ENCODE data around the gene EIF3K.

EIF3K gene

DNA sequence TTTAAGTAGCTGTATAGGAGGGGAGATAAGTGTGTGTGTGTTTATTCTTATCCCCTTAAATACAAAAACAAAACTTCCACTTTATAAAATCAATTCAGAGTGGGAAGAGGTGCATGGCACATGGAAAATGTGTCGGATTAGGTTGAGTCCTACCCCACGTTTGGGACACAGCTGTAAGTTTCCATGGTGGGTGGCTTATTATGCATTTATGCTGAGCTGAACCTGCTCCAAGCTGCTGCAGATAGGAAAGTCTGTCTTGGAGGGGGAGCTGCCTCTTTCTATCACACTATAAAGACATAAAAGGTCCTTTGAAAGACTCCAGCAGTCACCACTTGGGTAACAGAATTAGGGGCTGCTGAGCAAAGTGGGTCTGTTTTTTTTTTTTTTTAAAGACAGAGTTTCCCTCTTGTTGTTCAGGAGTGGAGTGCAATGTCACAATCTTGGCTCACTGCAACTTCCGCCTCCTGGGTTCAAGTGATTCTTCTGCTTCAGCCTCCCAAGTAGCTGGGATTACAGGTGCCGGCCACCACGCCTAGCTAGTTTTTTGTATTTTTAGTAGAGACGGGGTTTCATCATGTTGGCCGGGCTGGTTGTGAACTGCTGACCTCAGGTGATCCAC is 43.7 kb downstream of the EIF3K start:
- Mint-ChIP-seq H3K27me3 (no peaks in the 10 kb centered on the region), H3K27ac (no peak overlapping the region), H3K4me3 (no peak overlapping the region), H3K9me3 (no peaks in the 10 kb centered on the region), H3K36me3 (peaks cover 6 to 27% of the 10 kb centered on the region in 2 donors), H3K4me1 (peaks cover 35 to 74% of the 10 kb centered on the region in 2 donors)
- no peak for DNase-seq
- no peak for ATAC-seq (replicated peaks)

- ATAC-seq (replicated peaks) (no peak), DNase-seq (no peak)
- no peak overlapping the region for H3K27ac Mint-ChIP-seq
- peaks cover 39 to 74% of the 10 kb centered on the region in 2 donors for H3K4me1 Mint-ChIP-seq
- no peaks in the 10 kb centered on the region for H3K27me3 Mint-ChIP-seq
- H3K4me3 Mint-ChIP-seq: no peak overlapping the region
- no peaks in the 10 kb centered on the region for H3K9me3 Mint-ChIP-seq
- H3K36me3 Mint-ChIP-seq: peaks cover 9 to 30% of the 10 kb centered on the region in 2 donors
Observed at GRCh38 chr19:38663156-38663651, 44.2 kb downstream of the EIF3K start.

DNA sequence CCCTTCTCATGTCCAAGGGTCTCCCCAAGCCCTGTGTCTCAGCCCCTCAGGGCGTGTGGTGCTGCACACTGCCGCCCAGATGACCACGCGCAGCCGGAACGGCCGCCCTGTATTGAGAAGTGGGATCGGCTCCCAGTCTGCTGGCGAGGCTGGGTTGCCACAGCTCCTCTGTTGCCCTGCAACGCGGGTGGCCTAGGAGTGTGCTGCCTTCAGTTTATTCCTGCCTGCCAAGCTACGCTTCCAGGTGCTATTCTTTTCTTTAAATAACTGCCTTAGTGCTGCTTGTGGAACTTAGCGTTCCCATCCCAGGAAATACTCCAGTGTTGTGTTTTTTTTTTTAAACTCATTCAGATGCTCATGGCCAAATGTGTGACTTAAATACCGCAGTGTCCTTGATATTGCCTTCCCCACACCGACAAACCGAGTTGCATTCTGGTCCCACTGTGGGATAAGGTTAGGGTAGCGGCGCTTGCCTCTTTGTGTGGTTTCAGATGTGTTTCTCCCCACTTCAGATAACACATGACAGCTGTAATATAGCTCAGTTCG is 45.0 kb downstream of the EIF3K start:
- no peaks in the 10 kb centered on the region for H3K9me3 Mint-ChIP-seq
- peaks cover 15 to 38% of the 10 kb centered on the region in 2 donors for H3K36me3 Mint-ChIP-seq
- peak in 1 of 2 donors; percentile 10 for ATAC-seq (replicated peaks)
- H3K4me1 Mint-ChIP-seq: peaks cover 42 to 79% of the 10 kb centered on the region in 2 donors
- no peak for DNase-seq
- peak overlapping the region; percentile 67 for H3K27ac Mint-ChIP-seq
- H3K27me3 Mint-ChIP-seq: no peaks in the 10 kb centered on the region
- peak overlapping the region in 1 of 2 donors; percentile 39 for H3K4me3 Mint-ChIP-seq

DNA sequence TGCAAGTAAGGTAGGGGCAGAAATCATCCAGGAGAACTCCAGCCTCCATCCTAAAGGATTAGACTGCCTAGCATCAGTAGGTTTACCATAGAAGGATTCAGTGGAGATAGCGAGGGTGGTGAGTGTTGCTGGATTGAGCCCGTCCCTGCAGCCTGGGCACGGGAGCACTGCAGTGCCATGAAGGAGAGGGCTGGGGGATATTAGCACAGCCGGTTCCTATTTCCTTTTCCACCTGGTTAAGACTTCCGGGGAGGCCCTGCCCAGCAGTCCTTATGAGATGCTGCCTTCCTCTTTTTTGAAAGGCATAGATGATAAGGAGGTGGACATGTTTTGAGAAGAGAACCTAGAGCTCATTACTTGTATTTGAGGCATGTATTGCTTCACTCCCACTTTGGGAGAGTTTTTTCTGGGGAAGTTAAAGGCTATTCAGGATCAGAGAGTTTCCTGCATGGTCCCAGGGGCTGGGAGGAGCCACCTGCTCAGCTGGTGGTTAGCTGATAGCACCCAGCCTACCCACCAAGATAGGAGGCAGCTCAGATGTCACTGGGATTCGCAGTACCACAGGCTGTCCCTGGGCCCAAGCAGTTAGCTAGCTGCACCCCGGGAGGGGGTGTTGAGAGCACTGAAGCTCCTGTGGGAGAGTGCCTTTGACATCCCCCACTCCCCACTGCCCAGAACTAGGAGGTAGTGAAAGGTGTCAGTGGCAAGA is 45.7 kb downstream of the EIF3K start:
- Mint-ChIP-seq H3K36me3 (peaks cover 19 to 44% of the 10 kb centered on the region in 2 donors), H3K27me3 (no peaks in the 10 kb centered on the region), H3K4me3 (peak overlapping the region; percentile 39 to 40), H3K27ac (peak overlapping the region; percentile 67), H3K4me1 (peaks cover 49 to 85% of the 10 kb centered on the region in 2 donors), H3K9me3 (no peaks in the 10 kb centered on the region)
- DNase-seq (no peak), ATAC-seq (replicated peaks) (peak; percentile 53 to 56)

- ATAC-seq (replicated peaks): no peak
- Mint-ChIP-seq H3K36me3 (peaks cover 22 to 51% of the 10 kb centered on the region in 2 donors), H3K4me3 (no peak overlapping the region), H3K27ac (peak overlapping the region; percentile 14), H3K4me1 (peaks cover 56 to 92% of the 10 kb centered on the region in 2 donors), H3K27me3 (no peaks in the 10 kb centered on the region), H3K9me3 (no peaks in the 10 kb centered on the region)
- DNase-seq: no peak
Observed at GRCh38 chr19:38665219-38665931, 46.4 kb downstream of the EIF3K start.

DNA sequence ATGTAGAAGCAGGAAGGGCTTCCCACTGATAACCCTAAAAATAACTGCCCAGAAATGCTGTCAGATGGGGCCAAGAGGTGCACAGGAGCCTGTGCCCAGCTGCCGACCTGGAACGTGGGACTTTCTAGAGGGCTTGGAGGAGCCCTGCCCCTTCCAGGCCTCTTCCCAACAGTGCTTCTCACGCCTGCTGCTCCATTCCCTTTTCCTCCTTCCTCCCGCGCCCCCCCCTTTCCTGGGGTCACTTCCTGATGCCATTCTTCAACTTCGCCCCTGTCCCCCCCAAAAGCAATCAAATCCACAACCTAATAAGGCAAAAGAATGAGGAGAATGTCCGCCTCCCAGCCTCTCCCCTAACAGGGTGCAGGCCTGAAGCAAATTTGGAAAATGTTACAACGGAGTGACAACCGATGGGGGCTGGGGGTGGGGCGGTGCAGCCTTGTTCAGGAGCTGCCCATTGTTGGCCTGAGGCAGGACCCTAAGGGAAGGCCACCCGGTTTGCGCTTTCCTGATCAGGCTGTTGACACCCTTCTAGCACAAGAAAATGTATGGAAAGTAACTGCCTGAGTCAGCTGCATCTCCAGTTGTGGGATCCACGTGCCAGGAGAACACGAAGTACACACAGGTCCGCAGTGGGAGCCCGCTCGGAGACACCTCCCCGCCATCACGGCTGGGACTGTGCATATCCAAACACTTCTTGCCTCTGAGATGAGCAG is 47.1 kb downstream of the EIF3K start:
- peak overlapping the region; percentile 66 for H3K27ac Mint-ChIP-seq
- DNase-seq: no peak
- no peaks in the 10 kb centered on the region for H3K9me3 Mint-ChIP-seq
- H3K4me3 Mint-ChIP-seq: no peak overlapping the region
- H3K27me3 Mint-ChIP-seq: no peaks in the 10 kb centered on the region
- peaks cover 22 to 44% of the 10 kb centered on the region in 2 donors for H3K36me3 Mint-ChIP-seq
- H3K4me1 Mint-ChIP-seq: peaks cover 56 to 92% of the 10 kb centered on the region in 2 donors
- ATAC-seq (replicated peaks): no peak

GRCh38 chr19:38666663-38667511 is 47.9 kb downstream of the EIF3K start:
- no peaks in the 10 kb centered on the region for H3K27me3 Mint-ChIP-seq
- peaks cover 22 to 43% of the 10 kb centered on the region in 2 donors for H3K36me3 Mint-ChIP-seq
- peaks cover 55 to 88% of the 10 kb centered on the region in 2 donors for H3K4me1 Mint-ChIP-seq
- DNase-seq (no peak), ATAC-seq (replicated peaks) (peak; percentile 64 to 72)
- H3K4me3 Mint-ChIP-seq: peak overlapping the region; percentile 65 to 78
- H3K9me3 Mint-ChIP-seq: no peaks in the 10 kb centered on the region
- peak overlapping the region; percentile 92 for H3K27ac Mint-ChIP-seq

DNA sequence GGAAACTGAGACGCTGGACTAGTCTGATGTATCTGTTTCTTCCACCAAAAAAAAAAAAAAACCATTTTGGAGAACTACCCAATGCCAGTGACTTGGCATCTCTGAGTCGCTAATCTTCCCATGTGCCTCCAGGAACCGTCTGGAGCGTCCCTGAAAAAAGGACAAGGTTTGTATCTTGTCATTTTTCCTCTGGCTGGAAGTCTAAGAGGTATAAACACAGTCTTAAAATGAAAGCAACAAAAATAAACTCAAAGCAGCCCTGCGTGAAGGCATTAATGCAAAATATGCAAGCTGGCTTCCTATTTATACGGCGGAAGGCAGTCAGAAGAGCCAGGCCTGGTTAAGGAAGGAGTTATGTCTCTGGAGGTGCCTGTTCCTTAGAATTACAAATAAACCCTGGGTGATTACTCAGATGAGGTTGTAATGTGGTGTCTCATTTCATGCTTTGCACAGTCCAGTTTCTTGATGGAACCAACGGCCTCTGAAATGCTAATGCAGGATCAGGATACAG is 48.7 kb downstream of the EIF3K start:
- Mint-ChIP-seq H3K36me3 (peaks cover 22 to 43% of the 10 kb centered on the region in 2 donors), H3K27me3 (no peaks in the 10 kb centered on the region), H3K9me3 (no peaks in the 10 kb centered on the region), H3K4me3 (peak overlapping the region; percentile 36 to 55), H3K27ac (peak overlapping the region; percentile 92), H3K4me1 (peaks cover 55 to 83% of the 10 kb centered on the region in 2 donors)
- ATAC-seq (replicated peaks) (peak; percentile 77 to 79), DNase-seq (no peak)

DNA sequence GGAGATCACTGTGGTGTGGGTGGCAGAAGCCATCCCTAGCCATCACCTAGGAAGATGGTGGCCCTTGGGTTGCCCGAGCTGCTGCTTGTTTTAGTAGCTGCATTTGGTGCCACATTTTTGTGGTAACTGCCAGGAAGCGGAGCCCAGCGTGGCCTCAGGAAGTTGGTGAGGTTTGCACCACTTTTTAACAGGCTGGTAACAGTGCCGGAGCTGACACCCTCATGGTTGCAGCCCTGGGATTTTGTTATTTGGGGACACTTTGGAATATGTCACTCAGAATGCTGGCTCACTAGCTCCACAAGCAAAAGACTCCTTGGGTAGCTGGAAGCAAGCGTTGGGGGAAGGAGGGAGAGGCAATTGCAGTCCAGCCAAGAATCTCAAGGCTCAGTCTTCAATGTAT is 50.6 kb downstream of the EIF3K start:
- H3K36me3 Mint-ChIP-seq: peaks cover 22 to 41% of the 10 kb centered on the region in 2 donors
- no peaks in the 10 kb centered on the region for H3K9me3 Mint-ChIP-seq
- peaks cover 53 to 74% of the 10 kb centered on the region in 2 donors for H3K4me1 Mint-ChIP-seq
- H3K27me3 Mint-ChIP-seq: no peaks in the 10 kb centered on the region
- peak overlapping the region; percentile 81 for H3K27ac Mint-ChIP-seq
- peak overlapping the region in 1 of 2 donors; percentile 33 for H3K4me3 Mint-ChIP-seq
- ATAC-seq (replicated peaks) (no peak), DNase-seq (no peak)

- no peak for ATAC-seq (replicated peaks)
- H3K9me3 Mint-ChIP-seq: no peaks in the 10 kb centered on the region
- H3K27ac Mint-ChIP-seq: no peak overlapping the region
- H3K4me1 Mint-ChIP-seq: peaks cover 59 to 74% of the 10 kb centered on the region in 2 donors
- DNase-seq: no peak
- no peaks in the 10 kb centered on the region for H3K27me3 Mint-ChIP-seq
- H3K4me3 Mint-ChIP-seq: no peak overlapping the region
- H3K36me3 Mint-ChIP-seq: peaks cover 32 to 46% of the 10 kb centered on the region in 2 donors
Observed at GRCh38 chr19:38670921-38671398, 52.0 kb downstream of the EIF3K start.

DNA sequence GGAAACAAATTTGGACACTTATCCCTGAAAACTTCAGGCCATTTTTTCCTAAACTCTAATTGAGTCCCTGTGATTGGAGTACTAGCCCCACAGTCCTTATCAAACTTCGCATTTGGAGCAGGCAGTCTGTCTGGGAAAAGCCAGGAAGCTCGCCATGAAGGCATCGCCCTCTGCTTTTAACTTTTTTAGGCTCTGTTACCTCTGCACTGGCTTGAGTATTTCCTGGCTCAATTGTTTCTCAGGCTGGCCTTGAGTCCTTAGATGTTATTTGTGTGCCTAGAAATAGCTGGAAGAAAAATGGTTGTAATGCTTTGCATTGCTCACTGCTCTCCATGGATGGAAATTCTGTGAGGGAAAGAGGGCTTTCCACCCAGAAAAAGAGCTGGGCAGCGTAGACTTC is 52.7 kb downstream of the EIF3K start:
- no peak overlapping the region for H3K27ac Mint-ChIP-seq
- DNase-seq: no peak
- no peak for ATAC-seq (replicated peaks)
- no peaks in the 10 kb centered on the region for H3K27me3 Mint-ChIP-seq
- H3K4me1 Mint-ChIP-seq: peaks cover 60 to 74% of the 10 kb centered on the region in 2 donors
- peaks cover 32 to 43% of the 10 kb centered on the region in 2 donors for H3K36me3 Mint-ChIP-seq
- no peaks in the 10 kb centered on the region for H3K9me3 Mint-ChIP-seq
- no peak overlapping the region for H3K4me3 Mint-ChIP-seq

GRCh38 chr19:38673030-38673429 is 54.0 kb downstream of the EIF3K start:
- no peak for DNase-seq
- Mint-ChIP-seq H3K27me3 (no peaks in the 10 kb centered on the region), H3K4me1 (peaks cover 63 to 74% of the 10 kb centered on the region in 2 donors), H3K4me3 (no peak overlapping the region), H3K27ac (no peak overlapping the region), H3K36me3 (peaks cover 39 to 49% of the 10 kb centered on the region in 2 donors), H3K9me3 (no peaks in the 10 kb centered on the region)
- no peak for ATAC-seq (replicated peaks)

All from stimulated activated naive B cell treated with anti-CD40 and anti-IgM and Interleukin-4, amounts not matched to agents 10 μg/mL and 1 μg/mL and 100 μg/mL, for 72 hours (primary cell).